Measurements from ENCODE around the gene SLC35E1. TPM values are rescaled to one million over a fixed set of nuclear protein-coding genes. Genes with fewer than 3 reads are reported as not detected.

The SLC35E1 gene
- total RNA-seq, 1 donor from 2014 or later, result 70.0 TPM

- DNase-seq (ENCODE audit: low spot score), result no peak
- H3K4me3 Mint-ChIP-seq (ENCODE audit: unreplicated experiment), result no peak overlapping the region
- H3K27ac Mint-ChIP-seq (ENCODE audit: unreplicated experiment), result no peak overlapping the region
- no peak for TF ChIP-seq CTCF (IDR thresholded peaks at IDR 0.05)
- no peaks in the 10 kb centered on the region for H3K27me3 Mint-ChIP-seq (ENCODE audit: low read depth)
- no peaks in the 10 kb centered on the region for H3K9me3 Mint-ChIP-seq (ENCODE audit: low read depth)
- H3K4me1 Mint-ChIP-seq (ENCODE audit: low read depth), result peaks cover 35% of the 10 kb centered on the region
- H3K36me3 Mint-ChIP-seq (ENCODE audit: low read depth), result no peaks in the 10 kb centered on the region
These were observed 47.2 kb upstream of the SLC35E1 start for GRCh38 chr19:16619457-16619856.

GRCh38 chr19:16618248-16618647, 46.0 kb upstream of the SLC35E1 start:
- H3K27ac Mint-ChIP-seq (ENCODE audit: unreplicated experiment), result no peak overlapping the region
- H3K9me3 Mint-ChIP-seq (ENCODE audit: low read depth), result no peaks in the 10 kb centered on the region
- no peak for TF ChIP-seq CTCF (IDR thresholded peaks at IDR 0.05)
- no peak overlapping the region for H3K4me3 Mint-ChIP-seq (ENCODE audit: unreplicated experiment)
- H3K4me1 Mint-ChIP-seq (ENCODE audit: low read depth), result peaks cover 36% of the 10 kb centered on the region
- no peaks in the 10 kb centered on the region for H3K27me3 Mint-ChIP-seq (ENCODE audit: low read depth)
- no peak for DNase-seq (ENCODE audit: low spot score)
- H3K36me3 Mint-ChIP-seq (ENCODE audit: low read depth), result no peaks in the 10 kb centered on the region

GRCh38 chr19:16615808-16616207, 43.6 kb upstream of the SLC35E1 start:
- Mint-ChIP-seq H3K27me3 (ENCODE audit: low read depth) (no peaks in the 10 kb centered on the region), H3K4me1 (ENCODE audit: low read depth) (peaks cover 52% of the 10 kb centered on the region), H3K9me3 (ENCODE audit: low read depth) (no peaks in the 10 kb centered on the region), H3K27ac (ENCODE audit: unreplicated experiment) (no peak overlapping the region), H3K4me3 (ENCODE audit: unreplicated experiment) (no peak overlapping the region), H3K36me3 (ENCODE audit: low read depth) (no peaks in the 10 kb centered on the region)
- no peak for DNase-seq (ENCODE audit: low spot score)
- no peak for TF ChIP-seq CTCF (IDR thresholded peaks at IDR 0.05)

- no peak for DNase-seq (ENCODE audit: low spot score)
- H3K9me3 Mint-ChIP-seq (ENCODE audit: low read depth), result no peaks in the 10 kb centered on the region
- H3K36me3 Mint-ChIP-seq (ENCODE audit: low read depth), result no peaks in the 10 kb centered on the region
- TF ChIP-seq CTCF (IDR thresholded peaks at IDR 0.05), result no peak
- peak overlapping the region; percentile 17 for H3K27ac Mint-ChIP-seq (ENCODE audit: unreplicated experiment)
- H3K4me3 Mint-ChIP-seq (ENCODE audit: unreplicated experiment), result no peak overlapping the region
- peaks cover 49% of the 10 kb centered on the region for H3K4me1 Mint-ChIP-seq (ENCODE audit: low read depth)
- H3K27me3 Mint-ChIP-seq (ENCODE audit: low read depth), result no peaks in the 10 kb centered on the region
These were observed 42.7 kb upstream of the SLC35E1 start for GRCh38 chr19:16614941-16615340.

- Mint-ChIP-seq H3K27me3 (ENCODE audit: low read depth) (no peaks in the 10 kb centered on the region), H3K27ac (ENCODE audit: unreplicated experiment) (no peak overlapping the region), H3K4me1 (ENCODE audit: low read depth) (peaks cover 43% of the 10 kb centered on the region), H3K4me3 (ENCODE audit: unreplicated experiment) (no peak overlapping the region), H3K9me3 (ENCODE audit: low read depth) (no peaks in the 10 kb centered on the region), H3K36me3 (ENCODE audit: low read depth) (no peaks in the 10 kb centered on the region)
- DNase-seq (ENCODE audit: low spot score), result no peak
- no peak for TF ChIP-seq CTCF (IDR thresholded peaks at IDR 0.05)
These were observed 41.6 kb upstream of the SLC35E1 start for GRCh38 chr19:16613841-16614240.

All from chondrocyte (in vitro differentiated cells).